Activated B cell treated with CpG ODN at 0.5 μM for 24 hours (primary cell): ENCODE data around the gene DNAJB1. TPM values are rescaled to one million over a fixed set of nuclear protein-coding genes. Genes with fewer than 3 reads are reported as not detected.
A peak's percentile ranks its signal among the peaks of the same experiment; 100 is the strongest.

Source experiments
- ATAC-seq: fragments of 200-7000 bp; cut with Tn5 transposase; one replicate; pipeline ENCODE4 v1.10.0; 2021; ENCODE audit warnings: low read depth, mild to moderate bottlenecking, moderate library complexity
- CTCF ChIA-PET: fragments of 350-600 bp; sonication (Branson Sonifier 250); formaldehyde crosslinking; loops from one replicate; lab custom pipeline; 2021; ENCODE audit warnings: antibody characterized with exemption; lab: Charles Lee
- POLR2A ChIA-PET: fragments of 350-600 bp; sonication (Branson Sonifier 250); formaldehyde crosslinking; loops from one replicate; lab custom pipeline; 2021; ENCODE audit warnings: antibody characterized with exemption; lab: Charles Lee
- DNase-seq: peaks from one replicate; pipeline ENCODE4 v3.0.0; 2022
- H3K27ac Mint-ChIP-seq: one replicate; pipeline ENCODE4 v1.8.0; 2020; ENCODE audit warnings: mixed read lengths
- H3K27me3 Mint-ChIP-seq: one replicate; pipeline ENCODE4 v1.8.0; 2021; ENCODE audit warnings: mixed read lengths
- H3K36me3 Mint-ChIP-seq: one replicate; pipeline ENCODE4 v1.8.0; 2021; ENCODE audit warnings: low read depth, mixed read lengths
- H3K4me1 Mint-ChIP-seq: one replicate; pipeline ENCODE4 v1.8.0; 2021; ENCODE audit warnings: mixed read lengths
- H3K4me3 Mint-ChIP-seq: one replicate; pipeline ENCODE4 v1.8.0; 2020; ENCODE audit warnings: mild to moderate bottlenecking, mixed read lengths
- H3K9me3 Mint-ChIP-seq: one replicate; pipeline ENCODE4 v1.8.0; 2020; ENCODE audit warnings: mixed read lengths
- CTCF ChIP-seq: fragments of 200-600 bp; IDR thresholded peaks from one replicate; pipeline ENCODE4 v1.8.0; 2022; ENCODE audit warnings: antibody characterized with exemption, mild to moderate bottlenecking
- intact Hi-C: fragments of 100-400 bp; cut with micrococcal nuclease; formaldehyde crosslinking; loops from one replicate; pipeline ENCODE4 v1.15.1; 2024
- total RNA-seq: library from RNA; stranded (reverse); gene quantifications from 2 replicates; pipeline ENCODE4 v1.2.3, GENCODE V29; 2022

The DNAJB1 gene
- total RNA-seq, 1 donor from 2014 or later: 56.1 TPM

DNA sequence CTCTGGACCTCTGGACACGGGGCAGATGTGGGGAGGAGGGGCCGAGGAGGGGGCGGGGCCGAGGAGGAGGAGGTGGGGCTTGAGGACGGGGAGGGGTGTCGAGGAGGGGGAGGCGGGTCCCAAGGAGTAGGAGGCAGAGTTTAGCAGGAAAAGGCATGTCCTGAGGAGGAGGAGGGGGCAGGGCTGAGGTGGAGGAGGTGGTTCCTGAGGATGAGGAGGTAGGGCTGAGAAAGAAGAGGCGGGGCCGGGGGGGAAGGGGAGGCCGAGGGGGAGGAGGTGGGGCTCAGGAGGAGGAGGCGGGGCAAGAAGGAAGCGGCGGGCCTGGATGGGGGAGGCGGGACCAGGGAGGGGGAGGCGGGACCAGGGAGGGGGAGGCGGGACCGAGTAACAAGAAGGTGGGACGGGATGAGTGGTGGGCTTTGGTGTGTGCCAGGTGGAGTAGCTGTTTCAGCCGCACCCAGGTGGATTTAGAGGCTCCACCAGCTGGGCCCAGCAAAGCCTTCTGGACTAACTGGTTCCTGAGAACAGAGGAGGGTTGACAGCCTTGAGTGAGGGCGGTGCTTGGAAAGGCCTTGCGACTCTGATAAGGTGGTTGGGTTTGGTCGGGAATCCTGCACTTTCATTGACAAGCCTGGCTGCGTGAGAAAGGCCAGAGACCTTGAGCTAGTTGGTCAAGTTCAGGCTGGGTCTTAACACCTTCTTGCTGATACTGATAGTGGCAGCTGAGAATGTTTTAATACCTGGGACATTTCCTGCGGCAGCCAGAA lies 18.9 kb upstream of the DNAJB1 start:
- Mint-ChIP-seq H3K4me1 (peaks cover 17% of the 10 kb centered on the region), H3K27me3 (no peaks in the 10 kb centered on the region), H3K27ac (no peak overlapping the region), H3K4me3 (no peak overlapping the region), H3K9me3 (no peaks in the 10 kb centered on the region), H3K36me3 (peaks cover 12% of the 10 kb centered on the region)
- POLR2A ChIA-PET: interaction anchor here (0.5 to 2.0 kb wide), 2 partner anchors 19 to 406 kb away, joined by 3 to 6 read pairs; partner anchors contain the start of gene DNAJB1
- no peak for TF ChIP-seq CTCF
- DNase-seq: no peak
- CTCF ChIA-PET: no interaction called here
- peak; percentile 47 for ATAC-seq
- intact Hi-C loops: no loop called here

DNA sequence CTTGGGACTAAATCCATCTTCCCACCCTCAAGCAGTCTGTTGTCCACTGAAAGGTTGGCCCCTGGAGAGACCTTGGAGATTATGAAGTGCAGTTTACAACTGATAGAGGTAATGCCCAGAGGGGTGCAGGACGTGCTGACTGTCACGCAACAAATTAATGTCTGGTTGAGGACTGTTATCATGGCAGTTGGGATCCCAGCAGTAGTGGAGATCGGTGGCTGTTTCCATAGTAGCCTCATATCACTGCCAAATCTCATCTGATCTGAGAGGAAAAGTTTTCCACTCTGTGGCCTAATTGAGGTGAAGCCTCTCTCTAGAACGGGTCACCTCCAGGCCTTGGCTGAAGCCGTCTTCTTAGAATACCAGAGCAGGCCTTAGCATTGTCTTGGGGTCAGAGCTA lies 15.3 kb upstream of the DNAJB1 start:
- no peaks in the 10 kb centered on the region for H3K9me3 Mint-ChIP-seq
- intact Hi-C loops: no loop called here

GRCh38 chr19:14530506-14530905 lies 12.3 kb upstream of the DNAJB1 start:
- no peak for ATAC-seq
- H3K4me3 Mint-ChIP-seq: peak overlapping the region; percentile 95
- peaks cover 8% of the 10 kb centered on the region for H3K36me3 Mint-ChIP-seq
- no peak for TF ChIP-seq CTCF
- ChIA-PET CTCF (no interaction called here), POLR2A (interaction anchor here (1.0 to 2.5 kb wide), 2 partner anchors 12 to 26 kb away, joined by 4 to 31 read pairs; partner anchors contain the start of gene DNAJB1)
- intact Hi-C loops: no loop called here
- no peak for DNase-seq
- no peaks in the 10 kb centered on the region for H3K27me3 Mint-ChIP-seq
- H3K9me3 Mint-ChIP-seq: no peaks in the 10 kb centered on the region
- H3K27ac Mint-ChIP-seq: peak overlapping the region; percentile 41
- H3K4me1 Mint-ChIP-seq: peaks cover 31% of the 10 kb centered on the region

More for the DNA sequence above, 15.3 kb upstream of the DNAJB1 start:
- Mint-ChIP-seq H3K4me1 (peaks cover 40% of the 10 kb centered on the region), H3K27me3 (no peaks in the 10 kb centered on the region), H3K4me3 (no peak overlapping the region), H3K27ac (no peak overlapping the region), H3K36me3 (peaks cover 8% of the 10 kb centered on the region)
- POLR2A ChIA-PET: interaction anchor here (1.6 kb wide), 1 partner anchor 15 kb away, joined by 4 read pairs; the partner anchor contains the start of gene DNAJB1
- ATAC-seq: no peak
- DNase-seq: no peak
- CTCF ChIA-PET: interaction anchor here (1.2 to 1.3 kb wide), 2 partner anchors 17 to 24 kb away, joined by 3 to 4 read pairs; no protein-coding TSS in a partner anchor
- no peak for TF ChIP-seq CTCF

GRCh38 chr19:14530005-14530348 lies 11.8 kb upstream of the DNAJB1 start:
- DNase-seq (no peak), ATAC-seq (no peak)
- TF ChIP-seq CTCF: no peak
- Mint-ChIP-seq H3K27me3 (no peaks in the 10 kb centered on the region), H3K4me1 (peaks cover 31% of the 10 kb centered on the region), H3K36me3 (peaks cover 8% of the 10 kb centered on the region), H3K4me3 (peak overlapping the region; percentile 95), H3K27ac (peak overlapping the region; percentile 96), H3K9me3 (no peaks in the 10 kb centered on the region)
- intact Hi-C loops: no loop called here
- ChIA-PET CTCF (no interaction called here), POLR2A (interaction anchor here (1.0 to 2.5 kb wide), 2 partner anchors 12 to 27 kb away, joined by 4 to 31 read pairs; partner anchors contain the start of gene DNAJB1)

- no peak for TF ChIP-seq CTCF
- ATAC-seq: peak; percentile 96
- peaks cover 31% of the 10 kb centered on the region for H3K4me1 Mint-ChIP-seq
- ChIA-PET CTCF (no interaction called here), POLR2A (interaction anchor here (0.5 to 2.5 kb wide), 5 partner anchors 11 to 1880 kb away, joined by 3 to 31 read pairs (median 5); partner anchors contain the start of gene DNAJB1)
- intact Hi-C loops: loop anchor here (1.0 to 2.0 kb wide), 6 partner anchors 11 to 1425 kb away; partner anchors contain the start of genes ASF1B, DNAJB1, NDUFB7 and ZNF333
- peak within 1 kb of the TSS; percentile 96 for H3K27ac Mint-ChIP-seq
- DNase-seq: peak; percentile 99
- H3K36me3 Mint-ChIP-seq: peaks cover 6% of the 10 kb centered on the region
- peak within 1 kb of the TSS; percentile 95 for H3K4me3 Mint-ChIP-seq
- H3K27me3 Mint-ChIP-seq: no peaks in the 10 kb centered on the region
- H3K9me3 Mint-ChIP-seq: no peaks in the 10 kb centered on the region
Observed at GRCh38 chr19:14529254-14530004, 11.2 kb upstream of the DNAJB1 start, which contains the start of gene TECR. Gene TECR (plus strand): TSS chr19:14529594. CDS start chr19:14529697, 103 bp downstream.
